GDM1 (cell line): ENCODE results near the gene CDK3.
"Not testable (repeated sequence)": the region's sequence is repeated elsewhere in the genome, so short reads cannot be mapped to it uniquely, and the experiment has no call there.

Source experiments
- DNase-seq: peaks from one replicate; lab custom pipeline; 2025; lab: John Stamatoyannopoulos, UW

The CDK3 gene

DNA sequence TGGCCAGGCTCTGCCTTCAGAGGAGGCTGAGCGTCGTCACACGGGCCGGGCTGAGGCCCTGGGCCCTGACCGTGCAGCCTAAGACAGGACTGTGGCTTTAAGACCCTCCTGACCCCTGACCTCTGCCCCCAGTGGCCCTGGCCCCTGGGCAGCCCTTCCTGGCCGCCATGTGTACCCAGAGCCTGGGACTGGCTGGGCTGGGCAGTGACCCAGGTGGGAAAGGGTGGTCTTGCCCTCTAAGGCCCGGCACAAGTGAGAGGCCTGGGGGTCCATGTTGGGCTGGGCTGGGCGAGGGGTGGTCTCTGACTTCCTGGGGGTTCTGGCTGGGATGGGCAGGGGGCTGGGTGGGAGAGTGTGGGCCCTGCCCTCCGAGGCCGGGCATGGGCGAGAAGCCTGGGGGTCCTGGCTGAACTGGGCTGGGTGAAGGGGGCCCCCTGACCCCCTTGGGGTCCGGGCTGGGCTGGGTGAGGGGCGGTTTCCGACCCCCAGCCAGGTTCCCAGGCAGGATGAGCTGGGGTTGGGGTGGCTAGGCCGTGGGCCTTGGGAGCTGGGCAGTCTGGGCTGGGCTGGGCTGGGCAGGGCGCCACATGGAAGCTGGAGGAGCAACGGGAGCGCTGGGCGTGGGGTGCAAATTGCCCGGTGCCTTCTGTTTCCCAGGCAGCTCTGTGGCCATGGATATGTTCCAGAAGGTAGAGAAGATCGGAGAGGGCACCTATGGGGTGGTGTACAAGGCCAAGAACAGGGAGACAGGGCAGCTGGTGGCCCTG is at the start of gene CDK3:
Gene CDK3 (plus strand): TSS at position 101 of the 767 bp plus-strand sequence. CDS start 571 bp downstream, at position 672.
- DNase-seq: no peak

DNA sequence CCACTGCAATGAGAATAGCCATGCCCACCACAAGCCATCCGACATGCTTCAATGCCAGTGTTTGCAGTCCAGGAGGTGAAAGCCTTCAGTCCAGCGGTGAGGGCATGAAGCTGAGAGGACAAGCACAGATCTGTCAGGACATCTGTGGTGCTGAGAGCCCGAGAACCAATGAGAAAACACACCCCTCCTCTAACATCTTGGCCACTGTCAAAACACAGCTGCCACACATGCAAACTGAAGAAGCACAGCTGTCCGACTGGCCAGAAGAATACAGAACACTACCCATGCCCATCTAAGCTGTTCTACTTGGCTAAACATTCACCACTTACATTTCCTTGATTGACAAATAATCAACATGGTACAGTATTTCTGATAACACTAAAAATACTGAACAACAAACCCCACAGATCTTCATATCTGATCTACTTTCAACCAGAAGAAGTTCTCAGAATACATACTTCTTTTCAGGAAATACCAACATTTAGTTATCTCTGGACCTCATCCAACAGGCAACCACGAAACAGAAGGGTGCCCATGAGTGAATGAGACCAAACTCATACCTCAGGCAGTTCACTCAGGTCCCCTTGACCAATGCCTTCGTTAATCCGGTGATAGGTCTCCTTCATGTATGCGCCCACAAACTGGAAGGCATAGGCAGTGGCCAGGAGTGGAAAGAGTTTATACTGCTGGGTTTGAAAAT is 49.6 kb upstream of the CDK3 start:
- DNase-seq: no peak

DNA sequence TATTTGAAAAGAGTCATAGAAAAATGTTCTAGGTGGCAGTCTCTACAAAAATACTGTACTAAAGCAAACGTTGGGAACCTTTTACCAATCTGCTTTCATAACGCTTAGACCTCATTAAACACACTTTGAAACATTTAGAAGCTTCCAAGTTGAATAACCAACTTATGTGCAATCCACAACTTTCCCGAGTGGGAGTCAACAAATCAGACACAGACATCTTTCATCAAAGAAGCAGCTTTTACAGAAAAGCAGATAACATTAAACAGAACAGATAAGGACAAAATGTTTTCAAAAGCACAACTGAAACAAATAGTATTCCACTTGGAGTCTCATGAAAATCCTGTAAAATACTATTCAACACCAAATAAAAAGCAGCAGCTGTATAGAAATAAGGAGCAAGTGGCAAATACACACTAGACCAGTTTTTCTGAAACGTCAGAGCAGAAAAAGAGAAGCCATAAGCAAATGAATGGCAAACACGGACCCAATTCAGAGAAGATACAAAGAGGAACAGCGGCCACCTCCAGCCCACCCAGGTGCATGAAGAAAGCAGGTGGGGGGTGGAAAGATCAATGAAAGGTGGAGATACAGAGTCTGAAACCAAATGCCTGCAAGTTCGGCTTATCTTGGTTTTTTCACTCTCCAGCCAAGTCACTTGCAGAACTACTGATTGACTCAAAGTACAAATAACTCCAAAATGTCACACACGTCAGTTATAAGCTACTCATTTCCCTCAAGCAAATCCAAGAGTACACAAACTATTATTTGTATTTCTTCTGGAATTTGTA is 41.4 kb upstream of the CDK3 start:
- DNase-seq: no peak

DNA sequence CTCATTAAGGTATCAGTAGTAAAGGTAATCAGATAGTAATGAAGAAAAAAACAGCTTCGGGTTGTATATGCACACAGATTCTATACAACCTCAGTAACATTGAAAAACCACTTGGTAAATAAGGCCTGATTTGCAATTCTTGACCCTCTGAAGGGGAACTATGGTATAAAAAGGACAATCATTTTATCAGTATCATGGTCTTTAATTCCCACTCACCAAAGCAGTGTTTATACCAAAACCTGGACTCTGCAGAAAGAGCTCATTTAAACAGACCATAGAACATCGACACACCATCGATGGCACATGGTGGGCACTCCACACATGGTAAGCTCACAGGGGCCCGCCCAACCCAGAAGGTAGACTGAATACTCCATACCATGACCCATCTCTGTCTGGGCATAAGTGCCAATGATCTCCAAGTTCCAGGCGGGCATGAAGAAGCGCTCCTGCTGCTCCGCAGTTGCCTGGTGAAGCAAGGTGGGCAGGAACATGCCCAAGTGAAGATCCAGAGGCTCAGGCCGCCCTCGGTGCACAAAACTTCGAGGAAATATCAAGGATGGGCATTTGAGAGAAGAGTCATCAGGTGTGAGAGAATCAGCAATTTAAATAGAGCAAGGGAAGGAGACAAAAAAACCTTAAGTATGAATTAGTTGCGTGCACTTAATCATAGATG is 40.7 kb upstream of the CDK3 start:
- DNase-seq: no peak

DNA sequence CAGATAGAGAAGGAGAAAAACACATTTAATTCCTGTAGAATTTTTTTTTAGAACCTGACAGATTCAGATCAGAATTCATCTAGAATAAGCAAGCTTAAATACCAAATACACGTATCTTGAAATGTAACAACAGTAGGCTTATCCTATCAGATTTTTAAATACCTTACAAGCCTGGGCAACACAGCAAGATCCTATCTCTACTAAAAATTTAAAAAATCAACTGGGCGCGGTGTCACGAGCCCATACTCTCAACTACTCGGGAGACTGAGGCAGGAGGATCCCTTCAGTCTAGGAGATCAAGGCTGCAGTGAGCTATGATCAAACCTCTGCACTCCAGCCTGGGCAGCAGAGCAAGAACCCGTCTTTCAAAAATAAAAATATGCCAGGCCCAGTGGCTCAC is 35.2 kb upstream of the CDK3 start:
- DNase-seq: no peak

DNA sequence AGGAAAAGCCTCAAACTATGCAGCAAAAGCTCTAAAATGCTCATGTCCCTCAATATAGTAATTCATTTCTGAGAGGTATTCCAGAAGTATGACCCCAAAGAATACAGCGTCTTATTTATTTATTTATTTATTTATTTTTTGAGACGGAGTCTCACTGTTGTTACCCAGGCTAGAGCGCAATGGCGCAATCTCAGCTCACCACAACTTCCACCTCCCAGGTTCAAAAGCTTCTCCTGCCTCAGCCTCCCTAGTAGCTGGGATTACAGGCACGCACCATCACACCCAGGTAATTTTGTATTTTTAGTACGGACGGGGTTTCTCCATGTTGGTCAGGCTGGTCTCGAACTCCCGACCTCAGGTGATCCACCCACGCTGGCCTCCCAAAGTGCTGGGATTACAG is 31.6 kb upstream of the CDK3 start:
- DNase-seq: not testable (repeated sequence)

DNA sequence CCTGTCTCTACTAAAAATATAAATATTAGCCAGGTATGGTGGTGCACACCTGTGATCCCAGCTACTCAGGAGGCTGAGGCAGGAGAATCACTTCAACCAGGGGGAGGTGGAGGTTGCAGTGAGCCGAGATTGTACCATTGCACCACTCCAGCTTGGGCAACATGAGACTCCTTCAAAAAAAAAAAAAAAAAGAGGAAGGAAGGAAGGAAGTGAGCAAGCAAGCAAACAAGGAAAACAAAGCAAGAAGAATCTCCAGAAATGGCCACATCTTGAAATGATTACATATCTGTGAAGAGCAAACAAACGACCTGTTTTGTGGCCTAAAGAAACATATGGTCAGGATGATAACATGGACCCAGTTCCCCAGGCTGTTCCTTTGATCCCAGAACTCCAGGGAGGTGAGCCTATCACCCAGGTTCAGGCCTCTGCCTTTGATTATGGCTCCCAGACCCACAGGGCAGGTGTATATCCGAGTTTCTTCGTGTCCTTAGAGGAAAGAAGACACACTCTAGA is 30.6 kb upstream of the CDK3 start:
- DNase-seq: no peak

DNA sequence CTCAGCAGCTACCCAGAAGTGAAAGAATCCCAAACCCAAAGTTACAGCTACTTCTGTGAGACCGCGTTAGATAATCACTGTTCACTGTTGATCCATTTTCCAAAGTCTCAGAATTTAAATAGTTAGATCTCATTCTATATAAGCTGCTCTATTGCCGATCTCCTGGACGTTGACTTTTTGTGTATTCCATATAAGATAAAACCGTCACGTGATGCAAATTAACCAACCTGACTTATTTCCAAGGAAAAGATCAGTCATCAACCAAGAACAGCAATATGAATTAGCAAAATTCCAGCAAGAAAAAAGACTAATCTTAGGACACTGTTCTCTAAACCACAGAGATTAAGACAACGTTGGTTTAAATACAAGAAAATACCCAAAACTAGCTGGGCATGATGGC is 30.0 kb upstream of the CDK3 start:
- DNase-seq: no peak

DNA sequence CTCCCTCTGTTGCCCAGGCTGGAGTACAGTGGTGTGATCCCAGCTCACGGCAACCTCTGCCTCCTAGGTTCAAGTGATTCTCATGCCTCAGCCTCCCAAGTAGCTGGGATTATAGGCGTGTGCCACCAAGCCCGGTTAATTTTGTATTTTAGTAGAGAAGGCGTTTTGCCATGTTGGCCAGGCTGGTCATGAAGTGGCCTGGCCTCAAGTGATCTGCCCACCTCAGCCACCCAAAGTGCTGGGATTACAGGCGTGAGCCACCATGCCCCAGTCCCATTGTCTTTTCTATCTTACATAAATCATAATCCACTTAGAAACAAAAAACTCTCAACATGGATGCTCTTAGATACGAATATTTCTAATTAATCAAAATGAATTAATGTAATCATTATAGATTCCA is 25.5 kb upstream of the CDK3 start:
- DNase-seq: not testable (repeated sequence)

DNA sequence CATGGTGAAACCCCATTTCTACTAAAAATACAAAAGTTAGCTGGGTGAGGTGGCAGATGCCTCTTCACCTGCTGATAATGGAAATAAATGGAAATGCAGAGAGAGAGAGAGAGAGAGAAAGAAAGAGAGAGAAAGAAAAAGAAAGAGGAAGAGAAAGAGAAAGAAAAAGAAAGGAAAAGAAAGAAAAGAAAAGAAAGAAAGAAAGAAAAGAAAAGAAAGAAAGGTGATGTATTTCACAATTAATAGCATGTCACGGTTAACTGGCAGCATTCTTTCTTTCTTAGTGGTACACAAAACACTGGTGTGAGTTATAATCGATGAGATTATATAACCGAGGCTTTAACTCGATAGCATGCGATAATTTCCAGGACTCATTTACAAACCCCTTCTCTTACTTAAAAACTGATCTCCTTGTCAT is 24.9 kb upstream of the CDK3 start:
- DNase-seq: no peak

DNA sequence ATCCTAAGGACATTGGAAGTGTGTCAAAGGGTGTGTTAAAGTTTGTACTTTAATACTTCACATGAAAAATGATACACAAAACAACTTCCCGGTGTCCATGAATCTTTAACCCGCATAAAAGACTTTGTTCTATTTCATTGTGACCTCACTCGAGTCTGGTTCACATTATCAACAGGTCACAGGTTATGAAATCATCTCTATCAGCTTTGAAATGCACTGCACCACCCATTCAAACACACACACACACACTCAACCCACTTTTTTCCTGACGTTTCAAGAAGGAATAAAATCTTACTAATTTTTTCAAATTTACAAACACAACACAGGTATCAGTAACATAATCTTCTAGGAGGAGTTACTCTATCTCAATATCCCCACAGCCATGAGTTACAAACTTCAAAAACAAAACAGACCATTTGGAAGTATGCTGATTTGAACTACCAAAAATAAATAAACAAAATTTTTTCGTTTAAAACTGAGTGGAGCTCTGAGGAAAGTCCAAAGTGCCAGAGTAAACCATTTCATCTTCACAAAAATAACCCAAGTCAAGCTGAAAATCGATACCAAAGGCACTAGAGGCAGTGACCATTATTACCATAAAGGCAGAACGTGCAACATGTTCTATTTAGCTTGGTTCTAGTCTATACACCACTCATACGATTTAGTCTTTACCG is 24.3 kb upstream of the CDK3 start:
- no peak for DNase-seq

DNA sequence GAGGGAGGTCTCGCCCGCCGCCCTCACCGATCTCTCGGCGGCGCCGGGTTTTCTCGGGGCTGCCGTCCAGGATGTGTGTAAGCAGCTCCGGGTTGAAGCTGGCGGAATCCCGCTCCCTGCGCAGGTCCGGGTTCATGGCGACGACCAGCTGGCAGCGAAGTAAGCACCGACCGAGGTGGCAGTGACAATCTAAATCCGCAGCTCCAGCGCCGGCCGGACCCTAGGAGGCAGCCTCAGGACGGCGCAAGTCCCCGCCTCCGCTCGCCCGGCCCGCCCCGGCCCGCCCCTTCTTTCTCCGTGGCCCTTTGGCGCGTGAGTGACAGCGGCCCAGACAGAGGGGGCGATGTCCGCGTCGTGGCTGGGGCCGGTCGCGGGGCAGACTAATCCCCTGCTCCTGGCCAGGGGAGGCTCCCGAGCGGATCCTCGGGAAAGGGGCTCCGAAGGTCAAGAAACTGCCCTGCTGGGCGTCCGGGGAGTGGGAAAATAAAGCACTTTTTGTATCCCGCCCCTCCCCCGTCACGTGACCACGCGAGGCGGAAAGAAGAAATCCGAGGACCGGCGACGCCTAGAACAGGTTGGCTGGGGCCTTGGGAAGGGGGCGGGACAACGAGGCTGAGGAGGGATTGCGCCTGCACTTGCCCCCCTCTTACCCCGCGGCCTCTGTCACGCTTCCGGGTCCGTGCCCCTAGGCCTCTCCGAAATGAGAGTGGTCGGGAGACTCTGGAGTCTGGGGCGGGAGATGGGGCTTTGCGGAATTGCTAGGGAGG is 21.5 kb upstream of the CDK3 start, which contains the start of the genes ACOX1 and TEN1:
Gene ACOX1 (minus strand): TSS at position 229 of the 767 bp plus-strand sequence. CDS start 93 bp downstream, at position 136.
Gene TEN1 (plus strand): TSS at position 303 of the 767 bp plus-strand sequence. CDS start 6,953 bp downstream, outside the sequence.
- DNase-seq: peak; percentile 94

DNA sequence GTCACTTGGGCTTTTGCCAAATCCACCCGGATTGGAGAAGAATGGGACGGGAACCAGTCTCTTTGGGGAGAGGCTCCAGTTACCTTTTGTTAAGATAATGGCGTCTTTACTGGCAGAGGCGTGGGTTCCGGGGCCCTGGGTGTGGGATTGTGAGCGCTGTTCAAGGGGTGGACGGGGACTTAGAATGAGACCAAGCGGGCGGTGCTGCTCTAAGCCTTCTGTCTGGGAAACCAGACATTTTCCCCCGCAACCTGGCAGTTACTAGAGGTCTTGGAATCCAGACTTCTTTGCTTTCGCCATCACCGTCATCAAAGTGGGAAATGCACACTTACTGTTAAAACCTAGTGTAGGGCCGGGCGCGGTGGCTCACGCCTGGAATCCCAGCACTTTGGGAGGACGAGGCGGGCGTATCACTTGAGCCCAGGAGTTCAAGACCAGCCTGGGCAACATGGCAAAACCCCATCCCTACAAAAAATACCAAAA is 20.9 kb upstream of the CDK3 start:
- no peak for DNase-seq

DNA sequence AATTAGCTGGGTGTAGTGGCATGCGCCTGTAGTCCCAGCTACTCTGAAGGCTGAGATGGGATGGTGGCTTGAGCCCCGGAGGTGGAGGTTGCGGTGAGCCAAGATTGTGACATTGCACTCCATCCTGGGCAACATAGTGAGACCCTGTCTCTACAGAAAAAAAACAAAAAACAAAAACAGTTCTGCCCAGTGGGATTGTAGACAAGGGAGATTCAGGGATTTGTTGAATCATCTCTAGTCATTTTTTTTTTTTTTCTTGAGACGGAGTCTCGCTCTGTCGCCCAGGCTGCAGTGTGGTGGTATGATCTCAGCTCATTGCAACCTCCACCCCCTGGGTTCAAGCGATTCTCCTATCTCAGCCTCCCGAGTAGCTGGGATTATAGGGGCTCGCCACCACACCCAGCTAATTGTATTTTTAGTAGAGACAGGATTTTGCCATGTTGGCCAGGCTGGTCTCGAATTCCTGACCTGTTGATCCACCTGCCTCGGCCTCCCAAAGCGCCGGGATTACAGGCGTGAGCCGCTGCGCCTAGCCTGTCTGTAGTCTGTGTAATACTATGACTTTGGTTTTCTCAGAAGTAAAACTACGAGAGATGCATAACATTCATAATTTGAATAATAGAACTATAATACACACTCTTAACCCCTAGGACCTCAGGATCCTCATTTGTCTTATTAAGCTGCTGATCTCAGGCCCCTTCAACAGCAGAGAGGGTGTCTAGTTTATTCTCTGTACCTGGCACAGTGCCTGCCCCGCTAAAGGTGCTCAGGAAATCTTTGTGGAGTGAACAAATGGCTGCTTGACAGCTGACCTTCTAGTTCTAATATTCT is 20.3 kb upstream of the CDK3 start:
- DNase-seq: no peak

DNA sequence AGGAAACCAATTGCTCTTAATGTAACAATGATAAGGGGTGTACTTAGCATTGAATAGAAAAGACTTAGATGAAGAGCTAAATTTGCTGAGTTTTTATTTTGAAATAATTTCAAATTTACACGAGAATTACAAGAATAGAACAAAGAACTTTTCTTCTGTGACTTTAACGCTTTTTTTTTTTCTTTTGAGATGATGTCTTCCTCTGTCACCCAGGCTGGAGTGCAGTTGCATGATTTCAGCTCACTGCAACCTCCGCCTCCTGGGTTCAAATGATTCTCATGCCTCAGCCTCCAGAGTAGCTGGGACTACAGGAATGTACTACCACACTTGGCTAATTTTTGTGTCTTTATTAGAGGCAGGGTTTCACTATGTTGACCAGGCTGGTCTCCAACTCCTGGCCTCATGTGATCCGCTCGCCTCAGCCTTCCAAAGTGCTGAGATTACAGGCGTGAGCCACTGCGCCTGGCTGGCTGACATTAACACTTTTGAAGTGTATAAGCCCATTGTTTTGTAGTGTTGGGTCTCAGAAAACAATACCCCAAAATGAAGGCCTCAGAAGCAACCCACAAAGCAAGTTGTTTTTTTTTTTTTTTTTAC is 19.5 kb upstream of the CDK3 start:
- DNase-seq: no peak

DNA sequence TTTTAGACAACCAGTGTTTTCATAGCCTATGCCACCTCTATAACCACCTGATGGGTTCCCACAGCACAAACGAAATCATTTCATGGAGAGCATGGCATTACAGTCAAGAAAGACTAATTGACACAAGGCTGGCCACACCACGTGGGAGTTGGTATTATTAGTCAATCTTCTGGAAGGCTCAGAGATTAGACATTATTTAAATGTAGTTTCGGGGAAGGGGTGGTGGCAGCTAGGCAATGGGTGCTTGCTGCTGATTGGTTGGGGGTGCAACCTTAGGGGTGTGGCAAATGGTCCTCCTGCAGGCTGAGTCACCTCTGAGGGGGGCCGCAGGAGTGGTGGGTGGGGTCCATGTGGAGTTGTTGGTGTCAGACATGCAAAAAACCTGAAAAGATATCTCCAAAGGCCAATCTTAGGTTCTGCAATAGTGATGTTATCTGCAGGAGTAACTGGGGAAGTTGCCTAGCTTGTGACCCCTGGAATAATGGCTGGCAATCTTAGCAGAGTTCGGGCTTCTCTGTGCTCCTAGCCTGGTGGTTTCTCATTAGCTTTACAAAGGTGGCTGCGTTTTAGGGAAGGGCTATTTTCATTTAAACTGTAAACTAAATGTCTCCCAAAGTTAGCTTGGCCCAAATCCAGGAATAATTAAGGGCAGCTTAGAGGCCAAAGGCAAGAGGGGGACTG is 17.0 kb upstream of the CDK3 start:
- DNase-seq: no peak

DNA sequence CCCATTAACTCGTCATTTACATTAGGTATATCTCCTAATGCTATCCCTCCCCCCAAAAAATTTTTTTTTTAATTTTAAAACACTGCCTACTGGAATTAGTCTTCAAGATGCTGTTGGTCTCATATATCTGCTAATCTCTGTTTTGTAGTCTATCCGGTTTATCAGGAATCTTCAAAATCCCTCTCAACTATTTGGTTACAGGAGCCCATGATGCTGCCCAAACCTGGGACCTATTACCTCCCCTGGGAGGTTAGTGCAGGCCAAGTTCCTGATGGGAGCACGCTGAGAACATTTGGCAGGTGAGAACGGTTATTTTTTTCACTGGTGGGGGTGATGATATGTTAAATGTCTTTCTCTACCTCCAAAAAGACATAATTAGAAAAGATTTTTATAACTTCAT is 14.7 kb upstream of the CDK3 start:
- no peak for DNase-seq

DNA sequence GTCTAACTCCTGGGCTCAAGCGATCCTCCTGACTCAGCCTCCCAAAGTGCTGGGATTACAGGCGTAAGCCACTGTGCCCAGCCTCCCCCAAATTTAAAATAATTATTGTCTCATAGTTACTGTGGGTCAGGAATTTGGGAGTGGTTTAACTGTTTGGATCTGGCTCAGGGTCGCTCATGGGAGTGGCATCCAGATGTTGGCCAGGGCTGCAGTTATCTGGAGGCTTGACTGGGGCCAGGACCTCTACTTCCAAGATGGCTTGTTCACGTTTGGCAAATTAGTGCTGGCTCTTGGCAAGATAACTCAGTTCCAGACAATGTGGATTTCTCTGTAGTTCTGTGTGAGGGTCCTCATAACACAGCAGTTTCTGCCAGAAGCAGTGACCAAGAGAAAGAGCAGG is 13.6 kb upstream of the CDK3 start:
- DNase-seq: no peak
